GM21423 (cell line): ENCODE measurements around the gene STX2.
"Not testable (repeated sequence)": the region's sequence is repeated elsewhere in the genome, so short reads cannot be mapped to it uniquely, and the experiment has no call there.

Experiments used
- ATAC-seq: cut with Tn5 transposase; IDR thresholded peaks from one replicate; pipeline ENCODE4 v1.9.1; 2021; ENCODE audit warnings: mild to moderate bottlenecking, moderate library complexity; ENCODE audit not compliant: unreplicated experiment

STX2 gene

DNA sequence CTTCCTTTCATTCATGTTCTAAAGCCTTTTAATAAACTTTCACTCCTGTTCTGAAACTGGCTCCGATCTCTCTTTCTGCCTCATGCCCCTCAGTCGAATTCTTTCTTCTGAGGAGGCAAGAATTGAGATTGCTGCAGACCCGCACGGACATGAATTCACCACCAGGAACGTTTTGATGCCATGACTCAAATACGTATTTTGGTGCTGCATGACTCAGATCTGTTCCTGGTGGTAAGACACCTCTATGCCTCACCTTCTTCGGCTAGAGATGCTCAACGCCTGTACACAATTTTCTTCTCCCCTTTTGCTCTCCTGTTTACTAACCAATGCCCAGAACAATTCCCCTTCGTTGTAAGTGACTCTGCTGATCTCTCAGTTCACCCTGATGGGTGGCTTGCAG, 70.9 kb downstream of the STX2 start:
- no peak for ATAC-seq

DNA sequence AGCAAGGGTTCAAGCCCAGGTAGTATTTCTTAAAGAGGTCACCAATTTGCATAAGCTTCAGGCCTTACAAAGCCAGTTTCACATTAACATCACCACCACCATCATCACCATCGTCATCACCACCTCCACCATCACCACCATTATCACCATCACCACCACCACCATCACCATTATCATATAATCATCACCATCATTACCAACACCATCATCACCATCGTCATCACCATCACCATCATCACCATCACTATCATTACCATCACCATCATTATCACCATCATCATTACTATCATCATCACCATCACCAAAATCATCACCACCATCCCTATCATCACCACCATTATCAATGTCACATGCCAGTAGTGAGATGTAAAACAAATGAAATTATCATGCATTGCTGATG, 72.6 kb downstream of the STX2 start:
- no peak for ATAC-seq

DNA sequence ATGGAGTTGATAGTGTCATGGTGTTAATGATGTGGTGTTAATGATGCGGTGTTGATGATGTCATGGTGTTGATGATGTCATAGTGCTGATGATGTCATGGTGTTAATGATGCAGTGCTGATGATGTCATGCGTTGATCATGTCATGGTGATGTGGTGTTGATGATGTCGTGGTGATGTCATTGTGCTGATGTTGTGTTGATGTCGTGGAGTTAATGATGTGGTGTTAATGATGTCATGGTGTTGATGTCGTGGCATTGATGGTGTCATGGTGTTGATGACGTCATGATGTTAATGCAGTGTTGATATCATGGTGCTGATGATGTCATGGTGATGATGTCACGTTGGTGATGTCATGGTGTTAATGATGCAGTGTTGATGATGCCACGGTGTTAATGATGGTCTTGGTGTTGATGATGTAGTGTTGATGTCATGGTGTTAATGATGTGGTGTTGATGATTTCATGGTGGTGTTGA, 73.8 kb downstream of the STX2 start:
- no peak for ATAC-seq

DNA sequence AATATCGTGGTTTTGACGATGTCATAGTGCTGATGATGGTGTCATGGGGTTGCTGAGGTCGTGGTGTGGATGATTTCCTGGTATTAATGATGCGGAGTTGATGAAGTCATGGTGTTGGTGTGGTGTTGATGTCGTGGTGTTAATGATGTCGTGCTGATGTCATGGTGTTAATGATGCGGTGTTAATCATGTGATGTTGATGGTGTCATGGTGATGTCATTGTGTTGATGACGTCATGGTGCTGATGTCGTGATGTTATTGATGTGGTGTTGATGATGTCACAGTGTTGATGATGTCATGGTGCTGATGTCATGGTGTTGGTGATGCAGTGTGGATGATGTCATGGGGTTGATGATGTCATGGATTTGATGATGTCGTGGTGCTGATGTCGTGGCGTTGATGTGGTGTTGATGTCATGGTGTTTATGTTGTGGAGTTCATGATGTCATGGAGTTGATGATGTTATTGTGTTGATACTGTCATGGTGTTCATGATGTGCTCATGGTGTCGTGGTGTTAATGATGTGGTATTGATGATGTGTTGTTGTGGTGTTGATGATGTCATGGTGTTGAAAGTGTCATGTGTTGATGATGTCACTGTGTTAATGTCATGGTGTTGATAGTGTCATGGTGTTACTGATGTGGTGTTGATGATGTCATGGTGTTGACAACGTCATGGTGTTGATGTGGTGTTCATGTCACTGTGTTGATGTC, 74.4 kb downstream of the STX2 start:
- ATAC-seq = no peak

DNA sequence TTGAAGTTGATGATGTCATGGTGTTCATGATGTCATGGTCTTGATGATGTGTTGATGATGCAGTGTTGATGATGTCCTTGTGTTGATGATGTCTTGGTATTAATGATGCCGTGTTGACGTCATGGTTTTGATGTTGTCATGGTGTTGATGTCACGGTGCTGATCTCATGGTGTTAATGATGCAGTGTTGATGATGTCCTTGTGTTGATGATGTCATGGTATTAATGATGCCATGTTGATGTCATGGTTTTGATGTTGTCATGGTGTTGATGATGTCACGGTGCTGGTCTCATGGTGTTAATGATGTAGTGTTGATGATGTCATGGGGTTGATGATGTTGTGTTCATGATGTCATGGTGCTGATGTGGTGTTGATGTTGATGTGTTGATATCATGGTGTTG, 75.0 kb downstream of the STX2 start:
- no peak for ATAC-seq

DNA sequence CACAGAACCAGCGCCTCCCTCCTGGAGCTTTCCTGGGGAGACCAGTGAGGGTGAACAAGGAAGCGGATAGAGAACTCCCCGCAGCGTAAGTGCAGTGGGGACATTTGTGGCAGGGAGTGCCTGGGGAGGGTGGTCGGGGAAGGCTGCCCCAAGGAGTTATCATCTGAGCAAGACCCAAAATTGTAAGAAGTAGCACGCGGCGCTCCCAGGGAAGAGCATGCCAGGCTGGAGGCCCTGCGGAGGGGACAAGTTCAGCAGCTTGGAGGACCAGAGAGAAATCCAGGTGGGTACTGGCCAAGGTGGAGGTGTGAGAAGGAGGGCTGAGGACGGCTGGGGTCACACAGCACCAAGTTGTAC, 76.8 kb downstream of the STX2 start:
- ATAC-seq = no peak

DNA sequence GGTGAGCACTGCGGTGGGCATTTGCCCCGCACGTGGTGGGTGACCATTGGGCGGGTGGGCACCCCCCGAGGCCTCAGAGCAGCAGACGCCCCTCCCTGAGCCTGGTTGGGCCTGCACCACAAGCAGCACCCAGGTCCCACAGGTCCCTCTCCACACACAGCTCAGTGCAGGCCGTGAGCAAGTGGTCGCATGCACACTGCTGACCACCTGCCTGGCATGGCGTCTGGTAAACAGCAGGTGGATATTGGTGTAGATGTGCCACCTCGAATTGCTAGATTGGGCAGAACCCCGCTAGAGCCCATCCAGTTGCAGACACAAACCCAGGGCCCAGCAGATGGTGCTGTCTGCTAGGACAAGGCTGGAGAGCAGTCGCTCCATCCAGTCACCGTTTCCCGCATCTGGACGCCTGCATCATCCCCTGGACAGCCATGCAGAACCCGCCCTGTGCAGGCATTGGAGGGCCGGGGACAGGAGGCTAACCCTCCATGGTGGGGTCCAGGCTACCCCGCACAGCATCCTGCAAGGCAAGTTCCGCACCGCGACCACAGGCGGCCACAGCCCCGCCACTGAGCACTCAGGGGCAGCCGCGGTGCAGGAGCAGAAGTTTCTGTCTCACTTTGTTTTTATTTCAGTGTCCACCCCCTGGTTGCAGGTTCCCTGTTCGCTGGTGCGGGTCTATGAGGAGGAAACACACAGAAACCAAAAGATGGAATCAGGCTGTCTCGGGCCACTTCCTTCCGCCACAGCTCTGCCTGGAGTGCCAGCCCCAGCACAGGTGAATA, 77.3 kb downstream of the STX2 start:
- no peak for ATAC-seq

DNA sequence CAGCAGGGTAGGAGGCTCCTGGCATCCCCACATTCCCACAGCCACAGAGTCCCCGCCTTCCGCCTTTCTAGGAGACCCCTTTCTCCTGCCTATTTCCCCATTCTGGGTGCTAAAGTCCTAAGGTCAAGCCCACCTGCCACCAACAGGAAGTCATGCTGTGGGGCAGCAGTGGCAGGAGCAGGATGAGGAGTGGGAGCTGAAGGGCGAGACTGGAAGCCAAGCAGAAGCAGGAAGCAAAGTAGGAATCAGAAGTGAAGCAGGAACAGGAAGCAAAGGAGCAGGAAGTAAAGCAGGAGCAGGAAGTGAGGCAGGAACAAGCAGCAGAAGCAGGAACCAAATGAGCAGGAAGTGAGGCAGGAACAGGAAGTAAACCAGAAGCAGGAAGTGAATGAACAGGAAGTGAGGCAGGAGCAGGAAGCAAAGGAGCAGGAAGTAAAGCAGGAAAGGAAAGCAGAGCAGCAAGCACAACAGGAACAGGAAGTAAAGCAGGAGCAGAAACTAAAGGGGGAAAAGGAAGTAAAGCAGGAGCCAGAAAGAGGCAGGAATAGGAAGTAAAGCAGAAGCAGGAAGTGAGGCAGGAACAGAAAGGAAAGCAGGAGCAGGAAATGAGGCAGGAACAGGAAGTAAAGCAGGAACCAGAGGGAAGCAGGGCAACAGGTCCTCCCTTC, 84.7 kb downstream of the STX2 start:
- ATAC-seq = no peak

DNA sequence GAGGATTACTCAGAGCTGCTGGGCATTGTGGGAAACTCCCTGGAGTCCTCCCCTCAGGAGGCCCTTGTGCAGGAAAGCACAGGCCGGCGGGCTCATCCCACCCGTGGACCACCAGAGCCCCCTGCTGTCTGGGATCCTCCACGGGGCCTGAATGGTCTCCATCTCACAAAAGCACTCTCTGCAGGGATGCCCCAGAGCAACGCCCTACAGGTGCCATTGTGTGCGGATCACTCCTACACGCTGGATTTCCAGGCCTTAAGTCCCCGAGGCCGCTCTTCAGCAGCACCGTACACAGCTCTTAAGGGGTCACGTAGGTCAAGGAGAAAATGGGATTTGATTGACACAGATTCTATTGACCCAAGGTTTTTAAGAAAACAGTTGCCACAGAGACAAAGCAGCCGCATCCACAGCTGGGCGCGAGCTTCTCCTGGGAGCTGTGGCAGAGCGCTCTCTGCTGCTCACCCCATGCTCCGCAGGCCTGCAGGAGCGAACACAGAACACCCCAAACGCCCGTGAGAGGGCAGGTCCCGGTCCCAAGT, 86.3 kb downstream of the STX2 start:
- ATAC-seq = no peak

DNA sequence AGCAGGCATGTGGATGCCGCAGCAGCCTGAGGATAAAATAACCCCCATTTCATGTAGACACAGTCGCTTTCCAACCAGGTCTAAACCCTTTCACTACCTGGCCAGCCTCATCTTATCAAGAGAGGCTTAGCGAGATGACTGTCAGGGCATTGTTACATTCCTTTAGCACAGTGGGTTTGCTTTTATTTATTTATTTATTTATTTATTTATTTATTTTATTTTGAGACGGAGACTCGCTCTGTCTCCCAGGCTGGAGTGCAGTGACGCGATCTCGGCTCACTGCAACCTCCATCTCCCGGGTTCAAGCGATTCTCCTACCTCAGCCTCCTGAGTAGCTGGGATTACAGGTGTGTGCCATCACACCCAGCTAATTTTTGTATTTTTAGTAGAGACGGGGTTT, 87.0 kb downstream of the STX2 start:
- ATAC-seq = not testable (repeated sequence)

DNA sequence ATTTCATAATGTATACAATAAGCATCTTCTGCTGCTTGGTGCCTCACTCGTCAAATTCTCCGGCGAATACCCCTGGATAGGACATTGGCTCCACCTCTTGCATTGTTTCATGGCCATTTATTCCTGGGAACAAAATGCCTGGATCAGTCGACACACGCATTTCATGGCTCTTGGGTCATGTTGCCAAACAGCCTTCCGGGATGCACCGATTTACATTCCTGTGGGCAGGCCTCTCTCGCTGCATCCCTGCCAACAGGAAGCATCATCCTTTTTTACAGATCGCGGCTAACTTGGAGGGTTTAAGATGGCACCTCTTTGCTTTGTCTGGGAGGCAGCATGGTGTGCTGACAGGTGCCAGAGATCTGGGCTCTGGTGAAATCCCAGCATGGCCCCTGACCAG, 90.3 kb downstream of the STX2 start:
- no peak for ATAC-seq

DNA sequence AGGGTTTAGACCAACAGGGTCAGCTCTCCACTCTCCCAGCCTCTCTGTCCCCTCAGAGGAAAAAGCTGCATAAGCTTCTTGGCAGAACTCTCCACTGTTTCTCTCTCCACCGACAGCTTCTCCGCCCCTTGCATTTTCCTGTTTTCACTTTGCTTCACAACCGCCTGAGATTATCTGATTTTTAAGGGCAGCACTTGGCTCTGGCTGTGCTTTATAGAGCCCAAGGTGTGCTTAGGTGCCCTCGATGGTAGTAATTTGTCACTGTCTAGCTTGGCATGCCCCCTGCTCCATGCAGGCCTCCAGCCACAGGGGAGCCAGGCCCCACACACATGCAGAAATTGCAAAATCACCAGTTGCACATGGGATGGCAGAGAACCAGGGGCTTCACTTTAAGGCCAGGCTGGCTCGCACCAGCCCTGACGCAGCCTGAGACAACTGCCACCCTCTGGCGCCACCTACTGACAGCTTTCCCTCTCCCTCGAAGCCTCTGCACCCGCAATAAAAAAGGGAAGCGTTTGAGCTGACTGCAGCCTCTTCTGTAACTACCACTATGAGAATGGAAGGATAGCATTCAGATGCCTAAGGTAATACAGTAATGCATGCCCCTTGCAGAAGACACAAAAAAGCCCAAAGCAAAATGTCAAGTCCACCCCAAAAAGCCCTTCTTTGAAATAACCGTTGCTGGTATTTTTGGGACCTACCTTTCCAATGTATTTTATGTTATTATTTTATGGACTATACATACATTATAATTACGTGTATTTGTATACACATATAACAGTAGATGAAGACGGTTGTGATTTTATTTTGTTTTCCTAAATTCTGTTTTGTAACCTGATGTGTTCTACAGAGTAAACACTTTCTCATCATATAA, 90.9 kb downstream of the STX2 start:
- ATAC-seq = peak; percentile 91

DNA sequence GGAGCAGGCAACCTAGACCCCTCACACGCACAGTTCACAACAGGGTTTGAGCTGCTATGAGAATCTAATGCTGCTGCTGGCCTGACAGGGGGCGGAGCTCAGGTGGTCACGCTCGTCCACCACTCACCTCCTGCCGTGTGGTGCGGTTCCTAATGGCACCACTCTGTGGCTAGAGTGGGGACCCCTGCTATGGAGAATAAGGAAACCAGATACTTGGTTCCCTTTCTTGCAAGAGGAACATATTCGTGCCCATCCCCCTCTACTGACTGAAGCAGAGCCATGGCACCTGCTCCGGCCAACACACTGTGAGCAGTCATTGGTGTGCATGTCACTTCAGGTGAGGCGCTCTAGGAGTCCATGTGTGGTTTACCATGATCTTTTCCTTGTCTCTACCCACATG, 92.5 kb downstream of the STX2 start:
- no peak for ATAC-seq

DNA sequence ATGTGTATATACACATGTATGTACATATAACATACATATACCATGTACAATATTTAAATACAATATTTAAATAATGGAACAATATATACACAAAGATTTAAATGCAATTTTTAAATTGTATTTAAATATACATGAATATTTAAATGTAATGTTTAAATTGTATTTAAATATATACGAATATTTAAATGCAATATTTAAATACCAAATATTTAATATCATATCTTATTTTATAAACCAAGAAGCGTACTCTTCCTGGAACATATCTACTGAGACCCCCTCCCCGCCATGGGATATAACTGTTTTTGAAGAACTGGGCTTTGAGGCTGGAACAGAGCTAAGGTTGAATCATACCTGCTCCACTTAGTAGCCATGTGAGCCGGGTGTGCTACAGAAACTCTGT, 93.1 kb downstream of the STX2 start:
- no peak for ATAC-seq

DNA sequence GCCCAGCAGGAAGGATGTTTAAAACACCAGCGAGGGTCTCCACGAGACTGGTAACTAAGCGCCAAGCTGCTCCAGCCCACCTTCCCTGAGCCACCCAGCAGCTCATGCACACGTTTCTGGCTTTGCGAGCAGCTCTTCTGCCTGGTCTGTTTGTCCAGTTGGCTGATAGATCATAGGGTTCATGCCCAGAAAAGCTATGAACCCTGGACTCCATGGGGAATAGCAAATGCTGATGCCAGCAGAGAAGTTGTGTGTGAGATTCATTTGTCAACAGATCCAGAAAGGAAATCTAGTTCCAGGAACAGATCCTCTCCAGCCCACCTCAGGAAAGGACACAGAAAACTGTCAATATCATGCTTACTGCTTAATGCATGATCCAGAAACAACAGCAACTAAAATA, 94.8 kb downstream of the STX2 start:
- no peak for ATAC-seq

DNA sequence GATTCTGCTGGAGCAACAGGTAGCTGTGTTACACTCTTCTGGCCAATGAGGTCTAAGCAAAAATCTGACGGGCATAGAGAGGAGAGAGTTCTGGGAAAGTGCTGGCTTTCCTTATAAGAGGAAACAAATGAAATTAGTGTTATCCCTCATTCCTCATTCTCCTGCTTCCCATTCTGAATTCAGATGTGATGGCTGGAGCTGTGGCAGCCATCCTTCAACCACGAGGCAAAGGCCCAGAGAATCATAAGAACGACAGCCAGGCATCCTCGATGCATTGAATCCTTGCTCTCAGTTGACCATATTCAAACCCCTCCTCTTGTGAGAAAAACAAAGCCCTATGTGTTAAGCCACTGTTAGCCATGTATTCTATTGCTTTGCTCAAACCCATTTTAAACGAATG, 95.4 kb downstream of the STX2 start:
- ATAC-seq = no peak

DNA sequence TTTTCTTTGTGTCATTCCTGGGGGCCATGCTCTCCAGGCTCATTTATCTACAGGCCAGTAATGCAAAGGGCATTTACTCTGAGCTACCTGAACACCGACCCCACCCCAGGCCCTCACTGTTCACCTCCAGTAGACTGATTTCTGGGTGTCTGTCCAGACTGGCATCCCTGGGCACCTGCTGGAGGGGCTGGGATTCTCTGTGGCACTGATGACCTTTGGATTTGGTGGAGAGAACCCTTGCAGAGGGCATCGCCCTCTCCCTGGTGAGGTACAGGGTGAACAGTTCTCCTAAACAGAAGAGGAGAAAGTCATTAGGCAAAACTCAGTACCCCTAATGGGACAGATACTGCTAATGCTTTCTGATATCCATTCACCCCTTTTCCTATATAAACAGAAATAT, 95.9 kb downstream of the STX2 start:
- ATAC-seq = no peak

DNA sequence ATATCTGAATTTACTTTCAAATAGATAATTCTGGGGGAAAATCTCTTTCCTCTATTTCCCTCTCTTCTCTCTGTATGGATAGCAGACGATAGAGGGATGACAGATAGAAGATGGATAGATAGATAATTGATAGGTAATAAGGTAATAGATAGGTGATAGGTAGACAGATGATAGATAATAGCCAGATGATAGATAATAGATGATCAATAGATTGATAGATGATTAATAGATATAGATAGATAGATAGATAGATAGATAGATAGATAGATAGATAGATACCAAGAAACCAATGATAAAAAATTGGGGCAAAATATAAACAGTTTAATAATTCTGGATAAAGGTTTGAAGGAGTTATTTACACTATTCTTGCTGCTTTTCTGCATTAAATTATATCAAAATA, 96.3 kb downstream of the STX2 start:
- no peak for ATAC-seq

DNA sequence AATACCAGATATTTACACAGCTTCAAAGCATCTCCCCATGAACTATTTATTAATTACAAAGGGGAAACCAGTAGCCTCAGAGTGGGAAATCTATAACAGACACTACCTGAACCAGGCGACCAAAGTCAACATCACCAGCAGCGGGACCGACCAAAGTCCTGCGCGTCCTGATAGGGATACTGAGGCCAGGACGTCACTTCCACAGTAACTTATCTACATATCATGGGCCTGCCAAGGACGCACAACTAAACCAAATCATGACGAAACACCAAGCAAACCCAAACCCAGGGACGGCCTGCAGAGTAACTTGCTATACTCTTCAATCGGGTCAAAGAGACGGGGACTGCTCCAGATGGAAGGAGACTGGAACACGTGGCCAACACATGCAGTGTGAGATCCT, 96.9 kb downstream of the STX2 start:
- no peak for ATAC-seq
